Activated B cell treated with CpG ODN at 0.5 μM for 24 hours (primary cell): ENCODE measurements around the gene RRAS2. TPM values are rescaled to one million over a fixed set of nuclear protein-coding genes. Genes with fewer than 3 reads are reported as not detected.

ENCODE experiments used
- ATAC-seq: fragments of 200-7000 bp; cut with Tn5 transposase; one replicate; pipeline ENCODE4 v1.10.0; 2021; ENCODE audit warnings: low read depth, mild to moderate bottlenecking, moderate library complexity
- CTCF ChIA-PET: fragments of 350-600 bp; sonication (Branson Sonifier 250); formaldehyde crosslinking; loops from one replicate; lab custom pipeline; 2021; ENCODE audit warnings: antibody characterized with exemption; lab: Charles Lee
- POLR2A ChIA-PET: fragments of 350-600 bp; sonication (Branson Sonifier 250); formaldehyde crosslinking; loops from one replicate; lab custom pipeline; 2021; ENCODE audit warnings: antibody characterized with exemption; lab: Charles Lee
- DNase-seq: peaks from one replicate; pipeline ENCODE4 v3.0.0; 2022
- H3K27ac Mint-ChIP-seq: one replicate; pipeline ENCODE4 v1.8.0; 2020; ENCODE audit warnings: mixed read lengths
- H3K27me3 Mint-ChIP-seq: one replicate; pipeline ENCODE4 v1.8.0; 2021; ENCODE audit warnings: mixed read lengths
- H3K36me3 Mint-ChIP-seq: one replicate; pipeline ENCODE4 v1.8.0; 2021; ENCODE audit warnings: low read depth, mixed read lengths
- H3K4me1 Mint-ChIP-seq: one replicate; pipeline ENCODE4 v1.8.0; 2021; ENCODE audit warnings: mixed read lengths
- H3K4me3 Mint-ChIP-seq: one replicate; pipeline ENCODE4 v1.8.0; 2020; ENCODE audit warnings: mild to moderate bottlenecking, mixed read lengths
- H3K9me3 Mint-ChIP-seq: one replicate; pipeline ENCODE4 v1.8.0; 2020; ENCODE audit warnings: mixed read lengths
- CTCF ChIP-seq: fragments of 200-600 bp; IDR thresholded peaks from one replicate; pipeline ENCODE4 v1.8.0; 2022; ENCODE audit warnings: antibody characterized with exemption, mild to moderate bottlenecking
- intact Hi-C: fragments of 100-400 bp; cut with micrococcal nuclease; formaldehyde crosslinking; loops from one replicate; pipeline ENCODE4 v1.15.1; 2024
- total RNA-seq: library from RNA; stranded (reverse); gene quantifications from 2 replicates; pipeline ENCODE4 v1.2.3, GENCODE V29; 2022

Gene RRAS2
- total RNA-seq, 1 donor from 2014 or later, result 106 TPM

GRCh38 chr11:14251754-14252153 is 107.2 kb downstream of the RRAS2 start:
- ATAC-seq (no peak), DNase-seq (no peak)
- H3K4me1 Mint-ChIP-seq, result peaks cover 17% of the 10 kb centered on the region
- no peak overlapping the region for H3K27ac Mint-ChIP-seq
- no peaks in the 10 kb centered on the region for H3K9me3 Mint-ChIP-seq
- no peak for TF ChIP-seq CTCF
- no peaks in the 10 kb centered on the region for H3K36me3 Mint-ChIP-seq
- H3K4me3 Mint-ChIP-seq, result no peak overlapping the region
- ChIA-PET CTCF (interaction anchor here (1.3 to 2.9 kb wide), 4 partner anchors 168 to 482 kb away, joined by 3 to 28 read pairs (median 4); no protein-coding TSS in a partner anchor), POLR2A (no interaction called here)
- intact Hi-C loops, result no loop called here
- peaks cover 23% of the 10 kb centered on the region for H3K27me3 Mint-ChIP-seq

DNA sequence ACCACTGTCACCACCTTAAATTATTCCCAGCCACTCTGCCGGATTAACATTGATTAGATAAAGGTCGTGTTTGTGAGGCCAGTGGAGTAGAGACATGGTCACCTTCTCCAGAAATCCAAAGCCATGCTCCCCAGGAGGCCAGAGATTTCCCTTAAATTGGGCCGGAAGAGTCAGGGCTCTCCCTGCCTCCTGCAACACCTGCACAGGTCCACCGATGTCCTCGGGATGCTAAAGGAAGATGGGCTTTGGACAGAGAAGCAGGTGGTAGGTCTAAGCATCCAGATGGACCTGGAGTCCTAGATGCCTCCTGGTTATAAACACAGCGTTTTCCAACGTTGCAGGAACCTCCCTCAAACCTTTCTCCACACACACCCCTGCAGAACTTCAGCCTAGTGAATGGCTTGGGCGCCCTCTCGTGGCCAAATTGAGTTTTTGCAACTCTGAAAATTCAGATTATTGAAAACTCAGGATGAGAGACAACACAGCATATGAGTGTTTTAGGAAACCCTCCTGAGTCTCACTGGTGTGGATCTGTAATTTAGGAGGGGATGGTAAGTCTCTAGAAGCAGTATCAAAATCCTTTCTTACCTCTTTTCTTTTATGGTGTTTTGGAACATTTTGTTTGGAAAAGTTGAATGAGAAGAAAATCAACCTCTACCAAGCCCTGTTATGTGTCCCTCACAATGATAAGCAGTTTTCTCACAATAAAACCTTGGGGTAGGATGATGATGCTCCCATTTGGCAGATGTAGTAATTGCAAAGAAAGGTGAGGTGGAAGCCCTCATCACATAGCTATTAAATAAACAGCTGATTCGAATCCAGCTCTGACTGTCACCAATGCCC is 109.6 kb downstream of the RRAS2 start:
- DNase-seq (peak; percentile 54), ATAC-seq (peak; percentile 49)
- Mint-ChIP-seq H3K27me3 (peaks cover 27% of the 10 kb centered on the region), H3K9me3 (no peaks in the 10 kb centered on the region), H3K27ac (no peak overlapping the region), H3K4me1 (peaks cover 17% of the 10 kb centered on the region), H3K4me3 (peak overlapping the region; percentile 41), H3K36me3 (no peaks in the 10 kb centered on the region)
- ChIA-PET POLR2A (no interaction called here), CTCF (interaction anchor here (0.6 to 3.0 kb wide), 23 partner anchors 10 to 479 kb away, joined by 3 to 28 read pairs (median 5); no protein-coding TSS in a partner anchor)
- peak; percentile 71 for TF ChIP-seq CTCF
- intact Hi-C loops, result loop anchor here (1.0 to 5.0 kb wide), 6 partner anchors 12 to 762 kb away; no protein-coding TSS in a partner anchor

GRCh38 chr11:14248580-14248981 is 110.4 kb downstream of the RRAS2 start:
- intact Hi-C loops, result loop anchor here (2.0 to 5.0 kb wide), 2 partner anchors 100 to 376 kb away; no protein-coding TSS in a partner anchor
- POLR2A ChIA-PET, result no interaction called here
- no peak for TF ChIP-seq CTCF
- no peaks in the 10 kb centered on the region for H3K36me3 Mint-ChIP-seq
- no peak overlapping the region for H3K27ac Mint-ChIP-seq
- CTCF ChIA-PET, result interaction anchor here (1.0 to 3.0 kb wide), 8 partner anchors 9 to 476 kb away, joined by 3 to 25 read pairs (median 6); no protein-coding TSS in a partner anchor
- peaks cover 25% of the 10 kb centered on the region for H3K27me3 Mint-ChIP-seq
- H3K4me3 Mint-ChIP-seq, result no peak overlapping the region
- H3K9me3 Mint-ChIP-seq, result no peaks in the 10 kb centered on the region
- ATAC-seq (no peak), DNase-seq (no peak)
- H3K4me1 Mint-ChIP-seq, result peaks cover 17% of the 10 kb centered on the region

DNA sequence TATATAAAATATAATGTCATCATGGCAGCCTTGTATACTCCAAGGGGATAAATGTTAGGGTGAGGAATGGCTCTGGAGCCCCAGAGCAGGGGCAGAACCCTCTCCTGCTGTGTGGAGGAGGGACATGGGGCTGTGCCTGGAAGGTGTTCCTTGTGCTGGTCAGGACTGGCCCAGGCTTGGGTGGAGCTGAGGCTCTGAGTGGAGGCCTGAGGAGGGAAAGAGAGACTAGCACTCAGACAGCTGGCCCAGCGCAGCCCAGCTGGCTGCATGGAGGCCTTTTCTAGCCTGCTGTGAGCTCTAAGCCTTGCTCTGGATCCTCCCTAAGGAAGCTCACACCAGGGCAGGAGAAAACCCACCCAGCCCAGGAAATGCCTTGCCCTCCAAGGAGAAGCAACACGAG is 113.5 kb downstream of the RRAS2 start:
- intact Hi-C loops, result loop anchor here (5.0 kb wide), 1 partner anchor 373 kb away; no protein-coding TSS in a partner anchor
- TF ChIP-seq CTCF, result no peak
- DNase-seq (no peak), ATAC-seq (no peak)
- Mint-ChIP-seq H3K4me3 (no peak overlapping the region), H3K27ac (no peak overlapping the region), H3K27me3 (peaks cover 24% of the 10 kb centered on the region), H3K4me1 (peaks cover 17% of the 10 kb centered on the region), H3K36me3 (no peaks in the 10 kb centered on the region), H3K9me3 (no peaks in the 10 kb centered on the region)
- CTCF ChIA-PET, result interaction anchor here (1.1 kb wide), 1 partner anchor 472 kb away, joined by 3 read pairs; no protein-coding TSS in a partner anchor
- POLR2A ChIA-PET, result no interaction called here

GRCh38 chr11:14244926-14245325 is 114.1 kb downstream of the RRAS2 start:
- no peak for ATAC-seq
- intact Hi-C loops, result loop anchor here (5.0 kb wide), 1 partner anchor 373 kb away; no protein-coding TSS in a partner anchor
- CTCF ChIA-PET, result interaction anchor here (1.1 kb wide), 1 partner anchor 472 kb away, joined by 3 read pairs; no protein-coding TSS in a partner anchor

More at GRCh38 chr11:14244926-14245325, 114.1 kb downstream of the RRAS2 start:
- Mint-ChIP-seq H3K4me1 (peaks cover 17% of the 10 kb centered on the region), H3K27ac (no peak overlapping the region), H3K4me3 (no peak overlapping the region), H3K27me3 (peaks cover 21% of the 10 kb centered on the region), H3K9me3 (no peaks in the 10 kb centered on the region), H3K36me3 (no peaks in the 10 kb centered on the region)
- TF ChIP-seq CTCF, result no peak
- no peak for DNase-seq
- POLR2A ChIA-PET, result no interaction called here
